SKM-1 (cell line): ENCODE data around the gene DCHS1.
A peak's percentile ranks its signal among the peaks of the same experiment; 100 is the strongest.

ENCODE experiments used
- DNase-seq: peaks from one replicate; lab custom pipeline; 2025; ENCODE audit not compliant: unreplicated experiment; lab: John Stamatoyannopoulos, UW

The DCHS1 gene

GRCh38 chr11:6671991-6672390, 16.4 kb upstream of the DCHS1 start:
- no peak for DNase-seq

DNA sequence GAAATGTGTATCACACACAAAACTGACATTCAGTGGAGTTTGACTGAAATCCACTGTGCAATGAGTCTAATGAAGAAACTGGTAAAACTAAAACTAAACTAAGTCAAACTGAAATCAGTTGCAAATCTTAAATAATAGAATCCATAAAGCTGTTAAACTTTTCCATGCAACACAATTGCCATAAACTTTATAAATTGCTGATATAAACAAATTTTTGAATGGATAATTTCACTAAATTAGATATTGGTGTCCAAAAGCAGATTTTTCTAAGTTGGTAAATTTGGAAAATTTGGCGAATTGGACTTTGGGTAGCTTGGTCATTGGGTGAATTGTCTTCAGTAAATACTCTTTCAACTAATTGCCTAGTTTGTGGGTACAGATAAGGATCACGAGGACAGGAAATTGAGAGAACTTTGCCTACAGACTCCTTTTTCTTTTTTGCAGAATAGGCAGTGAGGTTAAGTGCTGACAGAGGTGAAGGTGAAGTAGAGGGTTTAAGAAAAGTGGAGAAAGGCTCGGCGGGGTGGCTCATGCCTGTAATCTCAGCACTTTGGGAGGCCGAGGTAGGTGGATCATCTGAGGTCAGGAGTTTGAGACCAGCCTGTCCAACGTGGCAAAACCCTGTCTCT, 14.7 kb upstream of the DCHS1 start:
- no peak for DNase-seq

GRCh38 chr11:6667733-6668374, 12.2 kb upstream of the DCHS1 start:
- DNase-seq = peak; percentile 47

- DNase-seq = no peak
Observed at GRCh38 chr11:6666302-6667183, 10.9 kb upstream of the DCHS1 start.

DNA sequence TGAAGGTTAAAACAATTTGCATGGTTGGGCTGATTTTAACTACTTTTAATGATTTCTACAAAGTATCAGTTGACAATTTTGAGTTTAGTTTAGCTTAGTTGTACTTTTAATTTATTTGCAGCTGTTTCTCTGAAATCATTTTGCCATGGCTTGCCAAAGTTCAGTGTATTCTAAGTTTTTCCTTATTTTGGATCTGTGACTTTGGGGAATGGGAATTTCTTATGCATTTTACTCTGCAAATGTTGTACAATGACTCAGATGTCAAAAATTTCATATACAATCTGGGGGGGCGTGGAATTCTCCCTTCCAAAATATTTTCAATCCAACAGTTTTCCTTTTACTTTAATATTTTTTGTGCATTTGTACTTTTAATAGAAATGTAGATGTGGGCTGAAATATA, 8.9 kb upstream of the DCHS1 start:
- DNase-seq = no peak

- DNase-seq = no peak
Observed at GRCh38 chr11:6663794-6664469, 8.3 kb upstream of the DCHS1 start.

DNA sequence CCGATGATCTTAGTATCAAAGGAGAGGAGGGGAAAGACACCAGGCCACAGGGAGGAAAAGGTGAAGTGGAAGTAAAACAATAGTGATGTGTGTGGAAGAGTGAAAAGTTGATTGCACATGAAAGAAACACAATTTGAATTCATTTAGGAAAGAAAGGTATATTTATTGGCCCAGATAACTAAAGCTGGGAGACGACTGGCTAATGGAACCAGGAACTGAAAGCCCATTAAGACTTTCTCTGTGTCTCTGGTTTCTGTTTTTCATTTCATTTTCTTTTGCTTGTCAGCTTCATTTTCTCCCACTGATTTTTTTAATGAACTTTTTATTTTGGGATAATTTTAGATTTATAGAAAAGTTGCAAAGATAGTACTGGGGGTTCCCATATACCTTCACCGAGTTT, 5.1 kb upstream of the DCHS1 start:
- no peak for DNase-seq

DNA sequence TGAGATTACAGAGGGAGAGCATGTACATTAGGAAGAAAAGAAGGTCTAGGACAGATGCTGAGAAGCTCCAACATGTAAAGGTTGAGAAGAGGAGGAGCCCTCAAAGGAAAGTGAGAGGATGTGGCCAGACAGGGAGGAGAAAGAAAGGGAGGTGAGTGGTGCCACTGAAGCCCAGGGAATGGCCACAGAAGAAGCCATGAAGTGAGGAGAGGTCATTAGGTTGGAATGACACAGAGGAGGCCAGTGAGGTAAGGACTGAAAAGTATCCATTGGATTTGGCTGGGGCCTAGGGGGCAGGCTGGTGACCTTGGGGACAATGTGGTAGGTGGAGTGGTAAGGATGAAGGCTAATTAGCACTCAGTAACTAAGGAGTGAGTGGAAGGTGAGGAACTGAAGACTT, 3.0 kb upstream of the DCHS1 start:
- DNase-seq = no peak

GRCh38 chr11:6657346-6657745, 1.7 kb upstream of the DCHS1 start:
- no peak for DNase-seq

GRCh38 chr11:6656936-6657335, 1.3 kb upstream of the DCHS1 start:
- no peak for DNase-seq

GRCh38 chr11:6656584-6656915, 941 bp upstream of the DCHS1 start:
- DNase-seq = no peak

DNA sequence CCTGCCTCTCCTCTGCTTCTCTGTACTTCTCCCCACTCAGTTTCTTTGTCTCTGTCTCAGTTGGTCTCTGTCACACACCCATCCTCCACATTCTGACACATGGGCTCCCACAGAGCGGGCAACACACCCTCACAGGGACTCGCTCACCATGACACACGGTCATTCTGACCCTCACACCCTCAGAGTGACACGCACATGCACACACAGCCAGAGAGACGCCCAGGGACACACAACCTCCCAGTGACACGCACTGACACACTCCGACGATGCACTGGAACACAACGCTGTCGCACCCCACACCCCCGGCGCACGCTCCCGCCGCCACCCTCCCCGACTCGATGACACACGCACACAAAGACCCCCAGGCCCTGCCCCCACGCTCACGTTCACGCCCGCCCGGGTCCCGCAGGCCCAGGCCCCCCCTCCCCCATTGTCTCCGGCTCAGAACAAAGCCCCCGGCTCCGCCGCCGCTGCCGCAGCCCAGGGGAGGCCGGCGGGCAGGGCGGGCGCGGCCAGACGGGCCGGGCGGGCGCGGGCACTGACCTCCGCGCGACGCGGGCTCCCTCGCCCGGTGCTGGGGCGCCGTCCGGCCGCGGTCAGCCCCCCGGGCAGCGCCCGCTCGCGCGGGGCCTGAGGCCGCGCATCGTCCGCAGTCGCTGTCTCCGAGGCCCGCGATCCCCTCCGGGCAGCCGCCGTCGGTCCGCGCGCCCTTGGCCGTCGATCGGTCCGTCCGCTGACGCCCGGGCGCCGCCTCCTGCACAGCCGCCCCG, 404 bp downstream of the DCHS1 start:
- no peak for DNase-seq

GRCh38 chr11:6654281-6655019, 1.2 kb downstream of the DCHS1 start:
- no peak for DNase-seq

GRCh38 chr11:6653656-6654055, 2.0 kb downstream of the DCHS1 start:
- no peak for DNase-seq

GRCh38 chr11:6653097-6653496, 2.5 kb downstream of the DCHS1 start:
- no peak for DNase-seq

DNA sequence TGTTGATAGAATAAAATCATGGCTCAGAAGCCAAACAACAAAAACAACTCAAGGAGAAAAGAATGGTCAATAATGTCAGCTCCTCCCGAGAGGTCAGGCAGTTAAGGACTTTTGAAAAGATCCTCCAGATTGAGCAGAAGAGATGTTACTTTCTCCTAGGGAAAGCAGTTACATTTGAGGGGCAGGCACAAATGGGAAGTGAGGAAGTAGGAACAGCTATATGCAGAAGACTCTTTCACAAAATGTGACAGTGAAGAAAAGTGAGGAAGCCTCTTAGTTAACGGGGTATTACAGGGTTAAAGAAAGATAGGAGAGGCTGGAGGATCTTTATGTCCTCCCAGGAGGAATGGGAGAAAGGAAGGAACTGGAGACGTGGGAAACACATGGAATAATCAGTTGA, 3.4 kb downstream of the DCHS1 start:
- no peak for DNase-seq

DNA sequence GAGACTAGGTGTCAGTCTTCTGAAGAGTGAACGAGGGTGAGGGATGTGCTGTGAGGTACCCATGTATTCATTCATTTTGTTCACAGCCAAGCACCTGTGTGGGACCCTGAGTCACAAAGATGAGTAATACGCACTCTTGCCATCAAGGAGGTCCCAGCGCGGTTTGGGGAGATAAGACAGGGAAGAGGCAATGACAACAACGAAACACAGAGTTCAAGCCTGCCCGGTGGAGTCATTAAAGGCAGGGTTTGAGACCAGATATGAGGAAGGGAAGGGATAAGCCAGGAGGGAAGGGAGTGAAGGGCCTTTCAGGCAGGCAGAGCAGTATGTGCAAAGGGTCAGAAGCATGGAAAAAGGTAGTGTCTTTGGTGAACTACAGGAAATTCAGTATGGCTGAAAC, 4.6 kb downstream of the DCHS1 start:
- DNase-seq = no peak

- no peak for DNase-seq
Observed at GRCh38 chr11:6650104-6650503, 5.5 kb downstream of the DCHS1 start.

- DNase-seq = no peak
Observed at GRCh38 chr11:6648501-6648900, 7.1 kb downstream of the DCHS1 start.

- no peak for DNase-seq
Observed at GRCh38 chr11:6647836-6648235, 7.8 kb downstream of the DCHS1 start.
